Measurements from ENCODE around the gene TOP3B. TPM values are rescaled to one million over a fixed set of nuclear protein-coding genes. Genes with fewer than 3 reads are reported as not detected.

Gene TOP3B
- total and polyA plus RNA-seq, 9 of the 15 experiments (the other 6 are each of a cell fraction or from before 2014, with no cell fraction given), result 3.0 to 188 (median 112) TPM

DNA sequence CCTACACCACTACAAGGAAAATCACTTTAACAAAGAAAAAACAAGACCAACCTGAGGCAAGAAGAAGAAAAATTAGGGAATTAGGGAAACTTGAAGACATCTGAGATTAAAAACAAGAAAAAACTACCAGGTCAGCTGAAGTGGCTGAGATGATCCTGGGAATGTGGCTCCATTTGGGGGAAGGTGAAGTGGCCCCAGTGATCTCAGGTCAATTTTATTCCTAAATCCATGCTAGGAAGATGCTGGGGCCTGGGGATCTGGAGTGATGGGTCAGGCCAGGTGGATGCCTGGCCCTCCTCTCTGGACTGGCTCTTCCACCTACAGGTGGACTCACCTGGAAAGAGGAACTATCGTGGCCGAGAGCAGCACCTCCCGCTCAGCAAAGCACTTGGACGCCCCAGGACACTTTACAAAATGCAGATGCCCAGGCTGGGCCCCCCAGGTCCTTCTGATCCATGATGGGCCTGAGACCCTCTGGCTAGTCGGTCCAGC, 6.7 kb downstream of the TOP3B start (continued):
- TF ChIP-seq REST (IDR thresholded peaks at IDR 0.05; ENCODE audit: borderline replicate concordance), result no peak
- 0 out of 2 replicates have a peak, but pooled peaks have one; percentile 26 for TF ChIP-seq REST (CRISPR knock-in tag; IDR thresholded peaks at IDR 0.05; ENCODE audit: low read depth)
- TF ChIP-seq ZNF75A (CRISPR knock-in tag; IDR thresholded peaks at IDR 0.05), result peak; percentile 19; the same call in 1 of the 2 replicates
- TF ChIP-seq, protein P1, sequence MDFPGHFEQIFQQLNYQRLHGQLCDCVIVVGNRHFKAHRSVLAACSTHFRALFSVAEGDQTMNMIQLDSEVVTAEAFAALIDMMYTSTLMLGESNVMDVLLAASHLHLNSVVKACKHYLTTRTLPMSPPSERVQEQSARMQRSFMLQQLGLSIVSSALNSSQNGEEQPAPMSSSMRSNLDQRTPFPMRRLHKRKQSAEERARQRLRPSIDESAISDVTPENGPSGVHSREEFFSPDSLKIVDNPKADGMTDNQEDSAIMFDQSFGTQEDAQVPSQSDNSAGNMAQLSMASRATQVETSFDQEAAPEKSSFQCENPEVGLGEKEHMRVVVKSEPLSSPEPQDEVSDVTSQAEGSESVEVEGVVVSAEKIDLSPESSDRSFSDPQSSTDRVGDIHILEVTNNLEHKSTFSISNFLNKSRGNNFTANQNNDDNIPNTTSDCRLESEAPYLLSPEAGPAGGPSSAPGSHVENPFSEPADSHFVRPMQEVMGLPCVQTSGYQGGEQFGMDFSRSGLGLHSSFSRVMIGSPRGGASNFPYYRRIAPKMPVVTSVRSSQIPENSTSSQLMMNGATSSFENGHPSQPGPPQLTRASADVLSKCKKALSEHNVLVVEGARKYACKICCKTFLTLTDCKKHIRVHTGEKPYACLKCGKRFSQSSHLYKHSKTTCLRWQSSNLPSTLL (IDR thresholded peaks at IDR 0.05), result no peak
- TF ChIP-seq SRF (CRISPR knock-in tag; IDR thresholded peaks at IDR 0.05), result 0 out of 4 replicates have a peak, but pooled peaks of 1 of the 2 experiments have one; percentile 36
- no peak for TF ChIP-seq SIN3A (IDR thresholded peaks at IDR 0.05; ENCODE audit: borderline replicate concordance in 2 of 2, control insufficient read depth in 1 of 2, low read depth in 2 of 2, low read length in 2 of 2)
- peak; percentile 65 for TF ChIP-seq ZNF165 (CRISPR knock-in tag; IDR thresholded peaks at IDR 0.05; ENCODE audit: borderline replicate concordance)
- TF ChIP-seq SMAD4 (CRISPR knock-in tag; conservative IDR thresholded peaks at IDR 0.05), result 0 out of 2 replicates have a peak, but pooled peaks have one; percentile 17
- 0 out of 2 replicates have a peak, but pooled peaks have one; percentile 26 for TF ChIP-seq CLOCK (CRISPR knock-in tag; IDR thresholded peaks at IDR 0.05; ENCODE audit: borderline replicate concordance)
- TF ChIP-seq ZNF354B (CRISPR knock-in tag; IDR thresholded peaks at IDR 0.05), result 0 out of 2 replicates have a peak, but pooled peaks have one; percentile 21
- TF ChIP-seq BRCA1 (IDR thresholded peaks at IDR 0.05), result no peak
- no peak for TF ChIP-seq BRCA1 (CRISPR knock-in tag; IDR thresholded peaks at IDR 0.05)
- no peak for TF ChIP-seq KHSRP (IDR thresholded peaks at IDR 0.05)
- TF ChIP-seq, protein P2, sequence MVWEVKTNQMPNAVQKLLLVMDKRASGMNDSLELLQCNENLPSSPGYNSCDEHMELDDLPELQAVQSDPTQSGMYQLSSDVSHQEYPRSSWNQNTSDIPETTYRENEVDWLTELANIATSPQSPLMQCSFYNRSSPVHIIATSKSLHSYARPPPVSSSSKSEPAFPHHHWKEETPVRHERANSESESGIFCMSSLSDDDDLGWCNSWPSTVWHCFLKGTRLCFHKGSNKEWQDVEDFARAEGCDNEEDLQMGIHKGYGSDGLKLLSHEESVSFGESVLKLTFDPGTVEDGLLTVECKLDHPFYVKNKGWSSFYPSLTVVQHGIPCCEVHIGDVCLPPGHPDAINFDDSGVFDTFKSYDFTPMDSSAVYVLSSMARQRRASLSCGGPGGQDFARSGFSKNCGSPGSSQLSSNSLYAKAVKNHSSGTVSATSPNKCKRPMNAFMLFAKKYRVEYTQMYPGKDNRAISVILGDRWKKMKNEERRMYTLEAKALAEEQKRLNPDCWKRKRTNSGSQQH (CRISPR knock-in tag; IDR thresholded peaks at IDR 0.05), result peak; percentile 91
